ENCODE measurements around the gene SQSTM1. TPM values are rescaled to one million over a fixed set of nuclear protein-coding genes. Genes with fewer than 3 reads are reported as not detected.

Gene SQSTM1
- total and polyA plus RNA-seq, 2 experiments from 2014 or later = 402 to 641 TPM

DNA sequence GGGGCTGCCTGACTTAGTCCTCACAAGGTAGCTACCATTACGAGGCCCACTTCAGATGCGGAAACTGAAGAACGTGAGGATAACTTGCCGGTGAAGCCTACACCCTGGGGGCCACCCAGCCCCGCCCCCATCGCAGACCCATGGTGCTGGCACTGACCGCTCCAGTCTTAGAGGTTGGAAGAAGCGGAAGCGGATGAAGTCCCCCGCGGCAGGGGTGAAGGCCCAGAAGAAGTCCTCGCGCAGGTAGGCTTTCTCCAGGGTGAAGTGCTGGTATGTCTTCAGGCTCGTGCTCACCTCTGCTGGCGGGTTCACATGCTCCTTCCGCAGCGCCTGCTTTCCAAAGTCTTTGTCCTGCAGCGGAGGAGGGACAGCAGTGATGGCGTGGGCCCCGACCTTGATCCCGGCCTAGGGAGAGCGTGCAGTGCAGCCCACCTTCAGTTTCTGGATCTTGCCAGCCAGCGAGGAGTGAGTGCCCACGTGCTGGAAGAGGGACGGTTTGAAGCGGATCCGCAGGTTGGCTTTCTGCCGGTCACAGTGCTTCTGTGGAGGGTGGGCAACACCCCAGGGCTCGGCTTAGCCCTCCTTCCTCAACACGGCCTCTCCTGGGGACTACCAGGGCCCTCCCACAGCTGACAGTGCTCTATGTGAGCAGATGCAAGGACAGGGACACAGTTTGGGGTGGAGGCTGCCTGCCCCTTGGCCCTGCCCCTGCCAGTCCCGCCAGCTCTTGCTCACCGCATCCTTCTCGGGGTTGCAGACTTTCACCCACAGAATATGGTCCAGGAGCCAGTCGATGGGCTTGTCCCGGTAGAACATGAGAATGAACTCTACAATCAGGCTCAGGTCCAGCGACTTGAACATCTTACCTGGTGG lies 21.7 kb upstream of the SQSTM1 start:
- no peak for DNase-seq (ENCODE audit: low spot score)
- H2AFZ ChIP-seq = no peak overlapping the region
- H3K4me3 ChIP-seq = no peak overlapping the region
- H3K36me3 ChIP-seq (replicated peaks; ENCODE audit: insufficient read depth, low read depth) = no peaks in the 10 kb centered on the region
- H3K9me2 ChIP-seq (replicated peaks; ENCODE audit: insufficient read depth) = no peaks in the 10 kb centered on the region
- H3K4me1 ChIP-seq (ENCODE audit: insufficient read depth) = peaks cover 24% of the 10 kb centered on the region
- peaks cover 21% of the 10 kb centered on the region for H3K79me2 ChIP-seq
- no peaks in the 10 kb centered on the region for H3K9me3 ChIP-seq (ENCODE audit: low read depth)
- H3K27me3 ChIP-seq = no peaks in the 10 kb centered on the region
- H3K27ac ChIP-seq = no peak overlapping the region
- TF ChIP-seq EZH2 (IDR thresholded peaks at IDR 0.05; ENCODE audit: borderline replicate concordance) (no peak), EZH2phosphoT487 (IDR thresholded peaks at IDR 0.05; ENCODE audit: low read depth, severe bottlenecking, unreplicated experiment) (no peak)
- TF ChIP-seq, protein P1, sequence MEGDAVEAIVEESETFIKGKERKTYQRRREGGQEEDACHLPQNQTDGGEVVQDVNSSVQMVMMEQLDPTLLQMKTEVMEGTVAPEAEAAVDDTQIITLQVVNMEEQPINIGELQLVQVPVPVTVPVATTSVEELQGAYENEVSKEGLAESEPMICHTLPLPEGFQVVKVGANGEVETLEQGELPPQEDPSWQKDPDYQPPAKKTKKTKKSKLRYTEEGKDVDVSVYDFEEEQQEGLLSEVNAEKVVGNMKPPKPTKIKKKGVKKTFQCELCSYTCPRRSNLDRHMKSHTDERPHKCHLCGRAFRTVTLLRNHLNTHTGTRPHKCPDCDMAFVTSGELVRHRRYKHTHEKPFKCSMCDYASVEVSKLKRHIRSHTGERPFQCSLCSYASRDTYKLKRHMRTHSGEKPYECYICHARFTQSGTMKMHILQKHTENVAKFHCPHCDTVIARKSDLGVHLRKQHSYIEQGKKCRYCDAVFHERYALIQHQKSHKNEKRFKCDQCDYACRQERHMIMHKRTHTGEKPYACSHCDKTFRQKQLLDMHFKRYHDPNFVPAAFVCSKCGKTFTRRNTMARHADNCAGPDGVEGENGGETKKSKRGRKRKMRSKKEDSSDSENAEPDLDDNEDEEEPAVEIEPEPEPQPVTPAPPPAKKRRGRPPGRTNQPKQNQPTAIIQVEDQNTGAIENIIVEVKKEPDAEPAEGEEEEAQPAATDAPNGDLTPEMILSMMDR (IDR thresholded peaks at IDR 0.05; ENCODE audit: poor library complexity) = no peak
- H4K20me1 ChIP-seq (ENCODE audit: insufficient read depth, poor library complexity, severe bottlenecking) = peaks cover 31% of the 10 kb centered on the region
- WGBS (ENCODE audit: low lambda C conversion rate, missing lambda C conversion rate) = 98% methylated on average over 36 of the region's 36 CpGs
- no peak overlapping the region for H3K4me2 ChIP-seq

DNA sequence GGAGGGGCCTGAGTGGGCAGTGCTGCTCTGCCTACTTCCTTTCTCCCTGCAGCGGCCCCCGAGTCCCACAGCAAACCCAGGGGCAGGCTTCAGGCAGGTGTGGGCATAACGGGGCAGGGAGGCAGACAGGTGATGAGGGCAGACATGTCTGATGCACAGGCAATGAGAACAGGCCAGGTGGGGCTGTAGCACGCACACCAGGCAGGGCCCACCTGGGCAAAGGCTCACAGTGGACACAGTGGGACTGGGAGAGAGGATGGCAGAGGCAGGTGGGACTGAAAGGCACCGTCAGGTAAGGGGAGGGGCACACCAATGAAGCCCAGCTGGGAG lies 21.1 kb upstream of the SQSTM1 start:
- no peak for TF ChIP-seq EZH2 (IDR thresholded peaks at IDR 0.05; ENCODE audit: borderline replicate concordance)
- H3K27me3 ChIP-seq = no peaks in the 10 kb centered on the region
- H2AFZ ChIP-seq = no peak overlapping the region
- H3K4me2 ChIP-seq = no peak overlapping the region
- H3K4me3 ChIP-seq = no peak overlapping the region
- H3K36me3 ChIP-seq (replicated peaks; ENCODE audit: insufficient read depth, low read depth) = no peaks in the 10 kb centered on the region
- H3K9me3 ChIP-seq (ENCODE audit: low read depth) = no peaks in the 10 kb centered on the region
- DNase-seq (ENCODE audit: low spot score) = no peak
- 99% methylated on average over 5 of the region's 5 CpGs for whole genome bisulfite sequencing (ENCODE audit: low lambda C conversion rate, missing lambda C conversion rate)
- H3K9me2 ChIP-seq (replicated peaks; ENCODE audit: insufficient read depth) = no peaks in the 10 kb centered on the region
- no peak overlapping the region for H3K27ac ChIP-seq
- peaks cover 37% of the 10 kb centered on the region for H4K20me1 ChIP-seq (ENCODE audit: insufficient read depth, poor library complexity, severe bottlenecking)
- peaks cover 27% of the 10 kb centered on the region for H3K79me2 ChIP-seq
- peaks cover 30% of the 10 kb centered on the region for H3K4me1 ChIP-seq (ENCODE audit: insufficient read depth)

DNA sequence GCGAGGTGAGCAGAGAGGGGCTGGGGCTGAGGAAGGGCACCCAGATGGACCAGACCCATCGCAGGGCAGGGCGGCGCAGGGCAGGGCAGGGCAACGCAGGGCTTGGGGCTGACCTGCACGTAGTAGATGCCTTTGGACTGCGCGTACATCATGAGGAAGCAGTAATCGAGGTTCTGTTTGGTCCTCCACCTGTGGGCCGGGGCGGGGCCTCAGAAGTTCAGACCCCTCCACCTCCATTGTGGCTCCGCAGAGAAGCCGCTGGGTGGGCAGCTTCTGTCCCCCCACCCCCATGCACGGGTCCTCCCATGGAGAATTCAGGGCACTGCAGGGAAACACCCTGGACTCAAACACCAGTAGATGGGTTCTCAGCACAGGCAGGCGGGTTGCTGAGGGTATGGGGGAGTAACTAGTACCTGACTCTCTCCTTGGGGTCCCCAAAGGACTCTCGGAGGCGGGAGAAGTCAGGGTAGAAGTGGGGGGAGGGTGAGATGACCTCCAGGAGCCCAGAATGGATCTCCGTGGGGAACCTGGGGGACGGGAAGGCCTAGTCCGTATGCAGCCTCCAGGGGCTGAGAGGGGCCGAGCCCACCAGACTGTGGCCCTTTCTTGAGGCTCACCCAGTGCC lies 20.5 kb upstream of the SQSTM1 start:
- 96% methylated on average over 21 of the region's 21 CpGs for WGBS (ENCODE audit: low lambda C conversion rate, missing lambda C conversion rate)
- peaks cover 31% of the 10 kb centered on the region for H3K4me1 ChIP-seq (ENCODE audit: insufficient read depth)
- no peaks in the 10 kb centered on the region for H3K36me3 ChIP-seq (replicated peaks; ENCODE audit: insufficient read depth, low read depth)
- peaks cover 43% of the 10 kb centered on the region for H4K20me1 ChIP-seq (ENCODE audit: insufficient read depth, poor library complexity, severe bottlenecking)
- TF ChIP-seq, protein P1 (IDR thresholded peaks at IDR 0.05; ENCODE audit: poor library complexity) = no peak
- no peak for TF ChIP-seq EZH2 (IDR thresholded peaks at IDR 0.05; ENCODE audit: borderline replicate concordance)
- no peak for TF ChIP-seq EZH2phosphoT487 (IDR thresholded peaks at IDR 0.05; ENCODE audit: low read depth, severe bottlenecking, unreplicated experiment)
- H3K79me2 ChIP-seq = peaks cover 33% of the 10 kb centered on the region
- H3K9me3 ChIP-seq (ENCODE audit: low read depth) = no peaks in the 10 kb centered on the region
- no peak overlapping the region for H2AFZ ChIP-seq
- no peak overlapping the region for H3K4me3 ChIP-seq
- no peaks in the 10 kb centered on the region for H3K27me3 ChIP-seq
- H3K9me2 ChIP-seq (replicated peaks; ENCODE audit: insufficient read depth) = no peaks in the 10 kb centered on the region
- no peak overlapping the region for H3K4me2 ChIP-seq
- H3K27ac ChIP-seq = no peak overlapping the region
- no peak for DNase-seq (ENCODE audit: low spot score)

DNA sequence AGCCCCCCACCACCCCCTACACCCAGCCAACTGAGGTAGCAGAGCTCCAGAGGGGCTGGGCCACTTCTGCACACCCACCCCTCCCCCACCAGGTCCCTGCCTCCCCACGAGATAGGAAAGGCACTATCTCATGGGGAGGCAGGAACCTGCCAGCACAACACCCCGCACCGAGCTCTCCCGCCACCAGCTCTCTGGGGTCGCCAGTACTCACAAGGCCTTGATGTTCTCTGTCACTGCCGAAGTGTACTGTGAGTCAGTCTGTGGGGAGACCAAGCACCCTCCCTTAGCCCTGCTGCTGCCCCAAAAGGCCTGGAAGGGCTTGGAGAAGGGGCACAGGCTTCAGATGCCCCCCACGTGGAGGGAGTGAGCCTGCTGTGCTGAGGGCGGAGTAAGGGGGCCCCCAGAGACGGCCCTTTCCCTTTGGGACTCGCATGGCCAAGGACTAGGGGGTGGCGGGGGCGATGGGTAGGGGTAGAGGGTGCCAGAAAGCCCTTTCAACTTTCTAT lies 20.0 kb upstream of the SQSTM1 start:
- peaks cover 38% of the 10 kb centered on the region for H3K79me2 ChIP-seq
- no peaks in the 10 kb centered on the region for H3K36me3 ChIP-seq (replicated peaks; ENCODE audit: insufficient read depth, low read depth)
- no peak for DNase-seq (ENCODE audit: low spot score)
- no peak overlapping the region for H3K27ac ChIP-seq
- no peaks in the 10 kb centered on the region for H3K9me3 ChIP-seq (ENCODE audit: low read depth)
- no peak overlapping the region for H3K4me2 ChIP-seq
- H3K4me3 ChIP-seq = no peak overlapping the region
- no peak overlapping the region for H2AFZ ChIP-seq
- 91% methylated on average over 10 of the region's 12 CpGs for WGBS (ENCODE audit: low lambda C conversion rate, missing lambda C conversion rate)
- TF ChIP-seq EZH2 (IDR thresholded peaks at IDR 0.05; ENCODE audit: borderline replicate concordance) (no peak), EZH2phosphoT487 (IDR thresholded peaks at IDR 0.05; ENCODE audit: low read depth, severe bottlenecking, unreplicated experiment) (no peak)
- TF ChIP-seq, protein P1 (IDR thresholded peaks at IDR 0.05; ENCODE audit: poor library complexity) = no peak
- peaks cover 32% of the 10 kb centered on the region for H3K4me1 ChIP-seq (ENCODE audit: insufficient read depth)
- no peaks in the 10 kb centered on the region for H3K27me3 ChIP-seq
- H4K20me1 ChIP-seq (ENCODE audit: insufficient read depth, poor library complexity, severe bottlenecking) = peaks cover 48% of the 10 kb centered on the region
- H3K9me2 ChIP-seq (replicated peaks; ENCODE audit: insufficient read depth) = no peaks in the 10 kb centered on the region

Data from hepatocyte (in vitro differentiated cells).